AG10803 (cell line): ENCODE measurements around the gene RAD51B.

ENCODE experiments used
- DNase-seq: peaks from one replicate; pipeline ENCODE4 v3.0.0; 2010; ENCODE audit warnings: low read depth
- H3K4me3 ChIP-seq: 2 replicates; pipeline ENCODE4 v1.5.1; 2011; ENCODE audit warnings: mild to moderate bottlenecking, low read length, control low read depth
- CTCF ChIP-seq: conservative IDR thresholded peaks from 2 replicates; pipeline ENCODE4 v1.5.1; 2011; ENCODE audit warnings: mild to moderate bottlenecking, low read length, control low read depth, inconsistent platforms

The RAD51B gene

GRCh38 chr14:68708343-68708742 lies 888.8 kb downstream of the RAD51B start:
- no peak overlapping the region for H3K4me3 ChIP-seq
- TF ChIP-seq CTCF = no peak
- no peak for DNase-seq

GRCh38 chr14:68709007-68709406 lies 889.4 kb downstream of the RAD51B start:
- no peak for TF ChIP-seq CTCF
- H3K4me3 ChIP-seq = no peak overlapping the region
- no peak for DNase-seq

- DNase-seq = no peak
- no peak overlapping the region for H3K4me3 ChIP-seq
- no peak for TF ChIP-seq CTCF
Measured at GRCh38 chr14:68710776-68711175, 891.2 kb downstream of the RAD51B start.

GRCh38 chr14:68711561-68712309 lies 892.2 kb downstream of the RAD51B start:
- DNase-seq = no peak
- TF ChIP-seq CTCF = no peak
- H3K4me3 ChIP-seq = no peak overlapping the region

GRCh38 chr14:68712703-68713370 lies 893.3 kb downstream of the RAD51B start:
- H3K4me3 ChIP-seq = no peak overlapping the region
- TF ChIP-seq CTCF = no peak
- no peak for DNase-seq

GRCh38 chr14:68713782-68714181 lies 894.2 kb downstream of the RAD51B start:
- no peak for TF ChIP-seq CTCF
- DNase-seq = no peak
- no peak overlapping the region for H3K4me3 ChIP-seq
